Femur (tissue), 1 donor: Measurements from ENCODE around the gene FGF8.

Experiments used
- DNase-seq: peaks from one replicate; pipeline ENCODE4 v3.0.0-alpha.2; 2017

The FGF8 gene

GRCh38 chr10:101781984-101782810 is 6.3 kb upstream of the FGF8 start:
- DNase-seq: no peak

- DNase-seq: no peak
These were observed 5.7 kb upstream of the FGF8 start for GRCh38 chr10:101781655-101781983.

- DNase-seq: peak; percentile 62
These were observed 5.1 kb upstream of the FGF8 start for GRCh38 chr10:101780818-101781654.

GRCh38 chr10:101780187-101780817 is 4.4 kb upstream of the FGF8 start:
- no peak for DNase-seq

- peak; percentile 78 for DNase-seq
These were observed 3.8 kb upstream of the FGF8 start for GRCh38 chr10:101779544-101780186.

GRCh38 chr10:101778781-101779543 is 3.0 kb upstream of the FGF8 start:
- no peak for DNase-seq

- DNase-seq: no peak
These were observed 2.4 kb upstream of the FGF8 start for GRCh38 chr10:101778151-101778780.

GRCh38 chr10:101777619-101778145 is 1.8 kb upstream of the FGF8 start:
- DNase-seq: no peak

GRCh38 chr10:101776161-101776817 is 375 bp upstream of the FGF8 start:
- DNase-seq: no peak

- no peak for DNase-seq
These were observed 1.2 kb downstream of the FGF8 start for GRCh38 chr10:101774589-101775272.

- no peak for DNase-seq
These were observed 1.9 kb downstream of the FGF8 start for GRCh38 chr10:101773923-101774588.

GRCh38 chr10:101772895-101773761 is 2.8 kb downstream of the FGF8 start:
- DNase-seq: no peak

GRCh38 chr10:101772017-101772894 is 3.7 kb downstream of the FGF8 start:
- DNase-seq: no peak

- DNase-seq: no peak
These were observed 4.5 kb downstream of the FGF8 start for GRCh38 chr10:101771380-101771779.

GRCh38 chr10:101770331-101771215 is 5.3 kb downstream of the FGF8 start:
- DNase-seq: no peak

- no peak for DNase-seq
These were observed 6.3 kb downstream of the FGF8 start for GRCh38 chr10:101769541-101770180.
